PC-3 (cell line): ENCODE data around the gene ZAR1.

Source experiments
- CTCF ChIP-seq: fragments of 300-600 bp; sonication (generic); conservative IDR thresholded peaks from 2 replicates; pipeline ENCODE4 v1.5.1; 2017; ENCODE audit warnings: antibody characterized with exemption, low read depth, mild to moderate bottlenecking, low read length
- EZH2 ChIP-seq: fragments of 300-600 bp; sonication (generic); IDR thresholded peaks from one replicate; pipeline ENCODE4 v1.6.1; 2017; ENCODE audit warnings: antibody characterized with exemption, mild to moderate bottlenecking, low read length; ENCODE audit not compliant: unreplicated experiment

GRCh38 chr4:48450740-48451139 lies 39.3 kb upstream of the ZAR1 start:
- TF ChIP-seq CTCF (no peak), EZH2 (no peak)
